ENCODE results near the gene SLC22A23. TPM values are rescaled to one million over a fixed set of nuclear protein-coding genes. Genes with fewer than 3 reads are reported as not detected.

SLC22A23 gene
- total and polyA plus RNA-seq, 2 donors (not counting 1 experiment from before 2014, with no cell fraction given), result 0.18 to 1.4 TPM

DNA sequence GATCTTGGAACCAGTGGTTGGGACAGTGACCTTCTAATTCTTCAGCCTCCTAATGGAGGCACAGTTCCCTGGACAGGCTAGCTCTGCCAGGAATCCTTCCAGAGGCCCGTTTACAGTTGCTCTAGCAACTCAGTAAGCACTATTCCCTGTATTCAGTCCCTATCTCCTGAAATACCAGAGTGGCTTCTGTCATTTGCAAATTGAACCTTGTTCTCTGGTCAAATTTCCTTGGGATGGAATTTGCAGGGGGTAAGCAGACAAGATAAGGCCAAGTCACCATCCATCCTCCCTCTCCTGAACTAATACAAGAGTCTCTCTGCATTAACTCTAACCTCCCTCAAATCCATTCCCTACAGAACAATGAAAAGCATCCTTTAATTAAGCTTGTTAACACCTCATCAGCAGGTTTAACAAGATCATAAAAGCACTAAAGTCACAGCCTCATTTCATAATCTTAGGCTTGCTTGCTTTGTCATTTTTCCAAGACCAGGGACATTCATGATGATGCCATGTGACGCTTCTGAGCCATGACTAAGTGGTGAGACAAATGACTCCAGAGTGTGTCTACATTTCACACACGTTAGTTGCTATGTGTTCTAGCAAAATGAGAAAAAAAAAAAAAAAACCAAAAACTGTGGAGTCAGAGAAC lies 37.1 kb downstream of the SLC22A23 start:
- Histone ChIP-seq H2AFZ (ENCODE audit: insufficient read depth, low read depth, low read length, poor library complexity, severe bottlenecking) (no peak overlapping the region), H3K4me2 (replicated peaks; ENCODE audit: low read depth, low read length, poor library complexity, severe bottlenecking) (no peak overlapping the region), H4K20me1 (ENCODE audit: control insufficient read depth, insufficient read depth, low read length, poor library complexity, severe bottlenecking) (no peaks in the 10 kb centered on the region), H3K36me3 (replicated peaks in 1 of 2; ENCODE audit: control extremely low read depth in 1 of 2, control insufficient read depth in 1 of 2, extremely low read depth in 1 of 2, insufficient read depth in 2 of 2, low read length in 1 of 2) (no peaks in the 10 kb centered on the region), H3K4me1 (ENCODE audit: control insufficient read depth in 2 of 2, insufficient read depth in 2 of 2, low read length in 2 of 2) (no peaks in the 10 kb centered on the region), H3K79me2 (ENCODE audit: control insufficient read depth, insufficient read depth, low read length) (no peaks in the 10 kb centered on the region), H3K27me3 (replicated peaks in 1 of 4; ENCODE audit: control extremely low read depth in 1 of 4, control insufficient read depth in 3 of 4, insufficient read depth in 4 of 4, low read length in 3 of 4) (peaks cover 0 to 6% (median 3%) of the 10 kb centered on the region in 4 experiments), H3K9ac (ENCODE audit: low read length) (no peak overlapping the region), H3K27ac (ENCODE audit: low read length in 2 of 2) (no peak overlapping the region), H3K9me3 (ENCODE audit: control extremely low read depth in 1 of 3, control insufficient read depth in 2 of 3, insufficient read depth in 1 of 3, low read length in 2 of 3) (no peaks in the 10 kb centered on the region), H3K4me3 (ENCODE audit: control extremely low read depth in 1 of 5, extremely low read depth in 1 of 5, insufficient read depth in 1 of 5, low read depth in 2 of 5, low read length in 4 of 5) (no peak overlapping the region)
- intact Hi-C loops (cut with micrococcal nuclease), result no loop called here
- no peaks in the 10 kb centered on the region for H3K4me1 Mint-ChIP-seq
- no peaks in the 10 kb centered on the region for H3K9me3 Mint-ChIP-seq (ENCODE audit: insufficient read depth)
- POLR2A ChIA-PET, result no interaction called here
- DNase-seq, result no peak
- H3K4me3 Mint-ChIP-seq, result no peak overlapping the region
- H3K27ac Mint-ChIP-seq, result no peak overlapping the region
- H3K27me3 Mint-ChIP-seq, result peaks cover 40% of the 10 kb centered on the region
- 78% methylated on average over 1 of the region's 3 CpGs for WGBS (ENCODE audit: insufficient coverage)
- no peak for ATAC-seq (ENCODE audit: low read depth)
- TF ChIP-seq, protein P1, sequence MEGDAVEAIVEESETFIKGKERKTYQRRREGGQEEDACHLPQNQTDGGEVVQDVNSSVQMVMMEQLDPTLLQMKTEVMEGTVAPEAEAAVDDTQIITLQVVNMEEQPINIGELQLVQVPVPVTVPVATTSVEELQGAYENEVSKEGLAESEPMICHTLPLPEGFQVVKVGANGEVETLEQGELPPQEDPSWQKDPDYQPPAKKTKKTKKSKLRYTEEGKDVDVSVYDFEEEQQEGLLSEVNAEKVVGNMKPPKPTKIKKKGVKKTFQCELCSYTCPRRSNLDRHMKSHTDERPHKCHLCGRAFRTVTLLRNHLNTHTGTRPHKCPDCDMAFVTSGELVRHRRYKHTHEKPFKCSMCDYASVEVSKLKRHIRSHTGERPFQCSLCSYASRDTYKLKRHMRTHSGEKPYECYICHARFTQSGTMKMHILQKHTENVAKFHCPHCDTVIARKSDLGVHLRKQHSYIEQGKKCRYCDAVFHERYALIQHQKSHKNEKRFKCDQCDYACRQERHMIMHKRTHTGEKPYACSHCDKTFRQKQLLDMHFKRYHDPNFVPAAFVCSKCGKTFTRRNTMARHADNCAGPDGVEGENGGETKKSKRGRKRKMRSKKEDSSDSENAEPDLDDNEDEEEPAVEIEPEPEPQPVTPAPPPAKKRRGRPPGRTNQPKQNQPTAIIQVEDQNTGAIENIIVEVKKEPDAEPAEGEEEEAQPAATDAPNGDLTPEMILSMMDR (IDR thresholded peaks at IDR 0.05), result no peak
- TF ChIP-seq EZH2 (IDR thresholded peaks at IDR 0.05; ENCODE audit: borderline replicate concordance, insufficient read depth, low read depth, low read length, poor library complexity, severe bottlenecking), result no peak
- CTCF ChIA-PET, result no interaction called here

DNA sequence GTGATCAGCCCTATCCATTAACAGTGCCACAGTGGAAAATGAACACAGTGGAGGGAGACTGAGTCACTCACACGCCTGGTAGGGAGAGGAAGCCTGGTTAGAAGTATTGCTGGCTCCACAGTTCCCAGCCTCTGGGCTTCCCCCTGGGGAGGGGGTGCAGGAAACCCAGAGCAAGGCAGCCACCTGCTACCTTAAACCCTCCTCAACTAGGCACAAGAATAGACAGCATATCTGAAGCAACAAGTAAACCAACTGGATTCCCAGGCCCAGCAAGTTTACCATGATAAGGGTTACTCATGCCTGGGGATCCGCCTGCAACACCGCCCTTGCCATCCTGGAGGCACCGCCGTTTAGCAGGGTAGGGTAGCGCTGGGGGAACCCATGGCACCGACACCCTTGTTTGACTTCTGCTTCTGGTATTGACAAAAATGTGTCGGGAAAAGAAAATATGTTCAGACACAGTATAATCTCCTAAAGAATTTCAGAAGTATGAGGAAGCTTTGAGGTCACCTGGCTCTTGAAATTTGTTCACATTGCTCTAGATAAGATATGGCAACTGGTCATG lies 38.3 kb downstream of the SLC22A23 start:
- Mint-ChIP-seq H3K27me3 (peaks cover 35% of the 10 kb centered on the region), H3K27ac (no peak overlapping the region), H3K4me3 (no peak overlapping the region), H3K9me3 (ENCODE audit: insufficient read depth) (no peaks in the 10 kb centered on the region), H3K4me1 (no peaks in the 10 kb centered on the region)
- no peak for ATAC-seq (ENCODE audit: low read depth)
- H3K27ac ChIP-seq (ENCODE audit: low read length in 2 of 2), result no peak overlapping the region
- no peaks in the 10 kb centered on the region for H3K79me2 ChIP-seq (ENCODE audit: control insufficient read depth, insufficient read depth, low read length)
- H3K4me2 ChIP-seq (replicated peaks; ENCODE audit: low read depth, low read length, poor library complexity, severe bottlenecking), result no peak overlapping the region
- no peaks in the 10 kb centered on the region for H3K36me3 ChIP-seq (replicated peaks in 1 of 2; ENCODE audit: control extremely low read depth in 1 of 2, control insufficient read depth in 1 of 2, extremely low read depth in 1 of 2, insufficient read depth in 2 of 2, low read length in 1 of 2)
- intact Hi-C loops (cut with micrococcal nuclease), result no loop called here
- no peaks in the 10 kb centered on the region for H3K4me1 ChIP-seq (ENCODE audit: control insufficient read depth in 2 of 2, insufficient read depth in 2 of 2, low read length in 2 of 2)
- H3K9ac ChIP-seq (ENCODE audit: low read length), result no peak overlapping the region
- no peaks in the 10 kb centered on the region for H4K20me1 ChIP-seq (ENCODE audit: control insufficient read depth, insufficient read depth, low read length, poor library complexity, severe bottlenecking)
- no peak for DNase-seq
- H2AFZ ChIP-seq (ENCODE audit: insufficient read depth, low read depth, low read length, poor library complexity, severe bottlenecking), result no peak overlapping the region
- H3K4me3 ChIP-seq (ENCODE audit: control extremely low read depth in 1 of 5, extremely low read depth in 1 of 5, insufficient read depth in 1 of 5, low read depth in 2 of 5, low read length in 4 of 5), result no peak overlapping the region
- ChIA-PET CTCF (no interaction called here), POLR2A (no interaction called here)
- peaks cover 0 to 6% (median 3%) of the 10 kb centered on the region in 4 experiments for H3K27me3 ChIP-seq (replicated peaks in 1 of 4; ENCODE audit: control extremely low read depth in 1 of 4, control insufficient read depth in 3 of 4, insufficient read depth in 4 of 4, low read length in 3 of 4)
- no peak for TF ChIP-seq EZH2 (IDR thresholded peaks at IDR 0.05; ENCODE audit: borderline replicate concordance, insufficient read depth, low read depth, low read length, poor library complexity, severe bottlenecking)
- TF ChIP-seq, protein P1 (IDR thresholded peaks at IDR 0.05), result no peak
- 93% methylated on average over 5 of the region's 8 CpGs for WGBS (ENCODE audit: insufficient coverage)
- no peaks in the 10 kb centered on the region for H3K9me3 ChIP-seq (ENCODE audit: control extremely low read depth in 1 of 3, control insufficient read depth in 2 of 3, insufficient read depth in 1 of 3, low read length in 2 of 3)
